ENCODE measurements around the gene DHRSX. TPM values are rescaled to one million over a fixed set of nuclear protein-coding genes. Genes with fewer than 3 reads are reported as not detected.

DHRSX gene
- total and polyA plus RNA-seq, 2 donors (not counting 1 experiment from before 2014, with no cell fraction given) = 18.8 to 39.0 TPM

GRCh38 chrX:2176274-2176673 is 324.5 kb downstream of the DHRSX start:
- intact Hi-C loops (cut with micrococcal nuclease) = no loop called here
- no peak overlapping the region for H3K27ac ChIP-seq (ENCODE audit: low read length in 2 of 2)
- Mint-ChIP-seq H3K9me3 (ENCODE audit: insufficient read depth) (no peaks in the 10 kb centered on the region), H3K4me3 (no peak overlapping the region), H3K27me3 (no peaks in the 10 kb centered on the region), H3K4me1 (peaks cover 17% of the 10 kb centered on the region), H3K27ac (no peak overlapping the region)
- DNase-seq = no peak
- no peak overlapping the region for H2AFZ ChIP-seq (ENCODE audit: insufficient read depth, low read depth, low read length, poor library complexity, severe bottlenecking)
- H3K79me2 ChIP-seq (ENCODE audit: control insufficient read depth, insufficient read depth, low read length) = no peaks in the 10 kb centered on the region
- H3K27me3 ChIP-seq (replicated peaks in 1 of 4; ENCODE audit: control extremely low read depth in 1 of 4, control insufficient read depth in 3 of 4, insufficient read depth in 4 of 4, low read length in 3 of 4) = no peaks in the 10 kb centered on the region
- POLR2A ChIA-PET = no interaction called here
- H4K20me1 ChIP-seq (ENCODE audit: control insufficient read depth, insufficient read depth, low read length, poor library complexity, severe bottlenecking) = no peaks in the 10 kb centered on the region
- no peak overlapping the region for H3K4me3 ChIP-seq (ENCODE audit: control extremely low read depth in 1 of 5, extremely low read depth in 1 of 5, insufficient read depth in 1 of 5, low read depth in 2 of 5, low read length in 4 of 5)
- no peak for ATAC-seq (ENCODE audit: low read depth)
- 97% methylated on average over 6 of the region's 9 CpGs for WGBS (ENCODE audit: insufficient coverage)
- H3K9ac ChIP-seq (ENCODE audit: low read length) = no peak overlapping the region
- peaks cover 0 to 16% of the 10 kb centered on the region in 2 donors for H3K4me1 ChIP-seq (ENCODE audit: control insufficient read depth in 2 of 2, insufficient read depth in 2 of 2, low read length in 2 of 2)
- TF ChIP-seq EZH2 (IDR thresholded peaks at IDR 0.05; ENCODE audit: borderline replicate concordance, insufficient read depth, low read depth, low read length, poor library complexity, severe bottlenecking) = no peak
- no peak for TF ChIP-seq CTCF (IDR thresholded peaks at IDR 0.05)
- CTCF ChIA-PET = no interaction called here
- H3K9me3 ChIP-seq (ENCODE audit: control extremely low read depth in 1 of 3, control insufficient read depth in 2 of 3, insufficient read depth in 1 of 3, low read length in 2 of 3) = peaks cover 0 to 14% (median 0%) of the 10 kb centered on the region in 3 donors
- H3K36me3 ChIP-seq (replicated peaks in 1 of 2; ENCODE audit: control extremely low read depth in 1 of 2, control insufficient read depth in 1 of 2, extremely low read depth in 1 of 2, insufficient read depth in 2 of 2, low read length in 1 of 2) = no peaks in the 10 kb centered on the region
- no peak overlapping the region for H3K4me2 ChIP-seq (replicated peaks; ENCODE audit: low read depth, low read length, poor library complexity, severe bottlenecking)

- ChIA-PET CTCF (no interaction called here), POLR2A (no interaction called here)
- no peak overlapping the region for H3K27ac ChIP-seq (ENCODE audit: low read length in 2 of 2)
- H3K9me3 ChIP-seq (ENCODE audit: control extremely low read depth in 1 of 3, control insufficient read depth in 2 of 3, insufficient read depth in 1 of 3, low read length in 2 of 3) = peaks cover 0 to 32% (median 3%) of the 10 kb centered on the region in 3 donors
- TF ChIP-seq CTCF (IDR thresholded peaks at IDR 0.05) = no peak
- no peak for TF ChIP-seq EZH2 (IDR thresholded peaks at IDR 0.05; ENCODE audit: borderline replicate concordance, insufficient read depth, low read depth, low read length, poor library complexity, severe bottlenecking)
- Mint-ChIP-seq H3K27me3 (no peaks in the 10 kb centered on the region), H3K9me3 (ENCODE audit: insufficient read depth) (peaks cover 2% of the 10 kb centered on the region), H3K27ac (no peak overlapping the region), H3K4me3 (no peak overlapping the region), H3K4me1 (peaks cover 15% of the 10 kb centered on the region)
- no peak for DNase-seq
- no peak overlapping the region for H3K4me3 ChIP-seq (ENCODE audit: control extremely low read depth in 1 of 5, extremely low read depth in 1 of 5, insufficient read depth in 1 of 5, low read depth in 2 of 5, low read length in 4 of 5)
- peaks cover 0 to 3% of the 10 kb centered on the region in 2 donors for H3K4me1 ChIP-seq (ENCODE audit: control insufficient read depth in 2 of 2, insufficient read depth in 2 of 2, low read length in 2 of 2)
- H2AFZ ChIP-seq (ENCODE audit: insufficient read depth, low read depth, low read length, poor library complexity, severe bottlenecking) = no peak overlapping the region
- ATAC-seq (ENCODE audit: low read depth) = no peak
- intact Hi-C loops (cut with micrococcal nuclease) = no loop called here
- no peaks in the 10 kb centered on the region for H4K20me1 ChIP-seq (ENCODE audit: control insufficient read depth, insufficient read depth, low read length, poor library complexity, severe bottlenecking)
- H3K9ac ChIP-seq (ENCODE audit: low read length) = no peak overlapping the region
- H3K36me3 ChIP-seq (replicated peaks in 1 of 2; ENCODE audit: control extremely low read depth in 1 of 2, control insufficient read depth in 1 of 2, extremely low read depth in 1 of 2, insufficient read depth in 2 of 2, low read length in 1 of 2) = no peaks in the 10 kb centered on the region
- H3K27me3 ChIP-seq (replicated peaks in 1 of 4; ENCODE audit: control extremely low read depth in 1 of 4, control insufficient read depth in 3 of 4, insufficient read depth in 4 of 4, low read length in 3 of 4) = no peaks in the 10 kb centered on the region
- WGBS (ENCODE audit: insufficient coverage) = no CpG with 5 or more reads among the region's 6 CpGs
- H3K79me2 ChIP-seq (ENCODE audit: control insufficient read depth, insufficient read depth, low read length) = no peaks in the 10 kb centered on the region
- H3K4me2 ChIP-seq (replicated peaks; ENCODE audit: low read depth, low read length, poor library complexity, severe bottlenecking) = no peak overlapping the region
These were observed 328.4 kb downstream of the DHRSX start for GRCh38 chrX:2172359-2172758.

Other genes starting within 250 kb of the DHRSX start
- 44.7 and 54.5 TPM in 2 replicates for gene ZBED1, start within 50 bp of the DHRSX start, total RNA-seq
- gene ZBED1, start within 50 bp of the DHRSX start, polyA plus RNA-seq = 11.3 and 20.3 TPM in 2 replicates
- gene CD99, start 190.3 kb upstream of the DHRSX start, total RNA-seq = 133 TPM in 2 replicates
- 50.6 and 70.7 TPM in 2 replicates for gene CD99, start 190.3 kb upstream of the DHRSX start, polyA plus RNA-seq